ENCODE measurements around the gene DYNLT2B. TPM values are rescaled to one million over a fixed set of nuclear protein-coding genes. Genes with fewer than 3 reads are reported as not detected.

DYNLT2B gene
- total and polyA plus RNA-seq, 5 donors = 3.6 to 8.4 (median 4.7) TPM

GRCh38 chr3:196298521-196298920 lies 19.5 kb downstream of the DYNLT2B start:
- H3K27ac ChIP-seq (ENCODE audit: low read length) = no peak overlapping the region
- DNase-seq (no peak), ATAC-seq (no peak)
- no peaks in the 10 kb centered on the region for H3K4me1 ChIP-seq (ENCODE audit: control insufficient read depth, insufficient read depth, low read length)
- intact Hi-C loops (cut with DNase I) = no loop called here
- 94% methylated on average over 2 of the region's 2 CpGs for WGBS
- H3K4me3 ChIP-seq (ENCODE audit: low read length) = no peak overlapping the region
- H3K27me3 ChIP-seq (ENCODE audit: control insufficient read depth, insufficient read depth) = no peaks in the 10 kb centered on the region
- no peaks in the 10 kb centered on the region for H3K9me3 ChIP-seq (ENCODE audit: control insufficient read depth, low read length)

- WGBS = 76% methylated on average over 5 of the region's 5 CpGs
- intact Hi-C loops (cut with DNase I) = no loop called here
- H3K4me1 ChIP-seq (ENCODE audit: control insufficient read depth, insufficient read depth, low read length) = no peaks in the 10 kb centered on the region
Observed at GRCh38 chr3:196292286-196292923, 25.6 kb downstream of the DYNLT2B start.

GRCh38 chr3:196288141-196288460 lies 29.9 kb downstream of the DYNLT2B start:
- Histone ChIP-seq H3K9me3 (ENCODE audit: control insufficient read depth, low read length) (no peaks in the 10 kb centered on the region), H3K4me1 (ENCODE audit: control insufficient read depth, insufficient read depth, low read length) (no peaks in the 10 kb centered on the region), H3K27ac (ENCODE audit: low read length) (peak overlapping the region; percentile 97), H3K27me3 (ENCODE audit: control insufficient read depth, insufficient read depth) (no peaks in the 10 kb centered on the region), H3K4me3 (ENCODE audit: low read length) (peak overlapping the region; percentile 85)
- under 1% methylated on average over 17 of the region's 17 CpGs for WGBS
- intact Hi-C loops (cut with DNase I) = no loop called here
- DNase-seq = no peak
- ATAC-seq = peak; percentile 22 to 71

More at GRCh38 chr3:196292286-196292923, 25.6 kb downstream of the DYNLT2B start:
- no peak for ATAC-seq
- Histone ChIP-seq H3K4me3 (ENCODE audit: low read length) (no peak overlapping the region), H3K27me3 (ENCODE audit: control insufficient read depth, insufficient read depth) (no peaks in the 10 kb centered on the region), H3K9me3 (ENCODE audit: control insufficient read depth, low read length) (no peaks in the 10 kb centered on the region), H3K27ac (ENCODE audit: low read length) (no peak overlapping the region)
- DNase-seq = no peak

GRCh38 chr3:196287440-196288140 lies 30.4 kb downstream of the DYNLT2B start, which contains the start of gene PCYT1A:
Gene PCYT1A, minus strand, starts transcription at chr3:196287726. Its CDS starts 17,195 bp downstream, at chr3:196270531.
- Histone ChIP-seq H3K27ac (ENCODE audit: low read length) (peak within 1 kb of the TSS; percentile 97), H3K9me3 (ENCODE audit: control insufficient read depth, low read length) (no peaks in the 10 kb centered on the region), H3K4me3 (ENCODE audit: low read length) (peak within 1 kb of the TSS; percentile 85), H3K4me1 (ENCODE audit: control insufficient read depth, insufficient read depth, low read length) (no peaks in the 10 kb centered on the region), H3K27me3 (ENCODE audit: control insufficient read depth, insufficient read depth) (no peaks in the 10 kb centered on the region)
- intact Hi-C loops (cut with DNase I) = no loop called here
- under 1% methylated on average over 55 of the region's 55 CpGs for WGBS
- peak; percentile 93 to 97 (median 94) for DNase-seq
- ATAC-seq = peak; percentile 98

GRCh38 chr3:196287090-196287439 lies 31.0 kb downstream of the DYNLT2B start:
- Histone ChIP-seq H3K4me1 (ENCODE audit: control insufficient read depth, insufficient read depth, low read length) (no peaks in the 10 kb centered on the region), H3K4me3 (ENCODE audit: low read length) (peak overlapping the region; percentile 85), H3K27me3 (ENCODE audit: control insufficient read depth, insufficient read depth) (no peaks in the 10 kb centered on the region), H3K9me3 (ENCODE audit: control insufficient read depth, low read length) (no peaks in the 10 kb centered on the region), H3K27ac (ENCODE audit: low read length) (peak overlapping the region; percentile 79)
- peak in 2 of 3 donors; percentile 58 to 68 for DNase-seq
- intact Hi-C loops (cut with DNase I) = no loop called here
- WGBS = under 1% methylated on average over 22 of the region's 22 CpGs
- peak; percentile 31 to 34 for ATAC-seq

- intact Hi-C loops (cut with DNase I) = no loop called here
- no peak for ATAC-seq
- H3K27me3 ChIP-seq (ENCODE audit: control insufficient read depth, insufficient read depth) = no peaks in the 10 kb centered on the region
- 51% methylated on average over 3 of the region's 3 CpGs for WGBS
- peaks cover 5% of the 10 kb centered on the region for H3K4me1 ChIP-seq (ENCODE audit: control insufficient read depth, insufficient read depth, low read length)
- peak overlapping the region; percentile 36 for H3K27ac ChIP-seq (ENCODE audit: low read length)
- no peaks in the 10 kb centered on the region for H3K9me3 ChIP-seq (ENCODE audit: control insufficient read depth, low read length)
- no peak overlapping the region for H3K4me3 ChIP-seq (ENCODE audit: low read length)
- DNase-seq = no peak
Observed at GRCh38 chr3:196284396-196284795, 33.6 kb downstream of the DYNLT2B start.

GRCh38 chr3:196281962-196282361 lies 36.1 kb downstream of the DYNLT2B start:
- no peak for DNase-seq
- H3K4me1 ChIP-seq (ENCODE audit: control insufficient read depth, insufficient read depth, low read length) = peaks cover 14% of the 10 kb centered on the region
- no peaks in the 10 kb centered on the region for H3K9me3 ChIP-seq (ENCODE audit: control insufficient read depth, low read length)
- no peak for ATAC-seq
- intact Hi-C loops (cut with DNase I) = no loop called here
- no peaks in the 10 kb centered on the region for H3K27me3 ChIP-seq (ENCODE audit: control insufficient read depth, insufficient read depth)
- no peak overlapping the region for H3K4me3 ChIP-seq (ENCODE audit: low read length)
- 69% methylated on average over 4 of the region's 4 CpGs for WGBS
- peak overlapping the region; percentile 57 for H3K27ac ChIP-seq (ENCODE audit: low read length)

GRCh38 chr3:196280689-196281440 lies 37.2 kb downstream of the DYNLT2B start:
- DNase-seq (no peak), ATAC-seq (no peak)
- peaks cover 14% of the 10 kb centered on the region for H3K4me1 ChIP-seq (ENCODE audit: control insufficient read depth, insufficient read depth, low read length)
- WGBS = 68% methylated on average over 7 of the region's 7 CpGs
- peak overlapping the region; percentile 93 for H3K27ac ChIP-seq (ENCODE audit: low read length)
- H3K27me3 ChIP-seq (ENCODE audit: control insufficient read depth, insufficient read depth) = no peaks in the 10 kb centered on the region
- intact Hi-C loops (cut with DNase I) = no loop called here
- no peak overlapping the region for H3K4me3 ChIP-seq (ENCODE audit: low read length)
- H3K9me3 ChIP-seq (ENCODE audit: control insufficient read depth, low read length) = no peaks in the 10 kb centered on the region

- ATAC-seq (no peak), DNase-seq (no peak)
- Histone ChIP-seq H3K4me1 (ENCODE audit: control insufficient read depth, insufficient read depth, low read length) (peaks cover 15% of the 10 kb centered on the region), H3K27me3 (ENCODE audit: control insufficient read depth, insufficient read depth) (no peaks in the 10 kb centered on the region), H3K4me3 (ENCODE audit: low read length) (no peak overlapping the region), H3K27ac (ENCODE audit: low read length) (no peak overlapping the region), H3K9me3 (ENCODE audit: control insufficient read depth, low read length) (no peaks in the 10 kb centered on the region)
- intact Hi-C loops (cut with DNase I) = no loop called here
- WGBS = 94% methylated on average over 5 of the region's 5 CpGs
Observed at GRCh38 chr3:196275126-196275525, 42.9 kb downstream of the DYNLT2B start.

GRCh38 chr3:196274585-196274984 lies 43.5 kb downstream of the DYNLT2B start:
- no peaks in the 10 kb centered on the region for H3K9me3 ChIP-seq (ENCODE audit: control insufficient read depth, low read length)
- WGBS = 92% methylated on average over 5 of the region's 5 CpGs
- no peak overlapping the region for H3K4me3 ChIP-seq (ENCODE audit: low read length)
- H3K27ac ChIP-seq (ENCODE audit: low read length) = no peak overlapping the region
- no peaks in the 10 kb centered on the region for H3K27me3 ChIP-seq (ENCODE audit: control insufficient read depth, insufficient read depth)
- ATAC-seq = no peak
- DNase-seq = no peak
- peaks cover 13% of the 10 kb centered on the region for H3K4me1 ChIP-seq (ENCODE audit: control insufficient read depth, insufficient read depth, low read length)
- intact Hi-C loops (cut with DNase I) = no loop called here

GRCh38 chr3:196273655-196274054 lies 44.4 kb downstream of the DYNLT2B start:
- Histone ChIP-seq H3K4me1 (ENCODE audit: control insufficient read depth, insufficient read depth, low read length) (peaks cover 5% of the 10 kb centered on the region), H3K9me3 (ENCODE audit: control insufficient read depth, low read length) (no peaks in the 10 kb centered on the region), H3K27me3 (ENCODE audit: control insufficient read depth, insufficient read depth) (no peaks in the 10 kb centered on the region), H3K4me3 (ENCODE audit: low read length) (no peak overlapping the region), H3K27ac (ENCODE audit: low read length) (no peak overlapping the region)
- ATAC-seq (peak in 1 of 2 donors; percentile 10), DNase-seq (peak in 1 of 3 donors; percentile 22)
- WGBS = 96% methylated on average over 12 of the region's 12 CpGs
- intact Hi-C loops (cut with DNase I) = no loop called here
